Pancreas (tissue), 10 donors: ENCODE results near the gene RNF39. TPM values are rescaled to one million over a fixed set of nuclear protein-coding genes. Genes with fewer than 3 reads are reported as not detected.

Experiments used
- ATAC-seq, 4 donors: fragments of 200-7000 bp; cut with Tn5 transposase; one replicate each; pipeline versions ENCODE4 v1.8.0 to v1.9.1; 2020; ENCODE audit warnings: mild to moderate bottlenecking in 4 of 4, moderate library complexity in 4 of 4
- DNase-seq, 6 donors: peaks; one replicate each; pipeline ENCODE4 v3.0.0-alpha.2; 2020
- FAIRE-seq: peaks from 2 replicates; lab custom pipeline; 2012; peaks lifted over from hg19 to GRCh38; lab: Jason Lieb, UNC
- H3K27ac ChIP-seq, 4 donors: fragments of 200-600 bp; sonication (generic); 1 replicate in 3 of 4; 2 replicates in 1 of 4; pipeline versions ENCODE4 v1.5.0 to v1.8.0; 2020
- H3K27me3 ChIP-seq, 4 donors: fragments of 200-600 bp; one replicate each; pipeline ENCODE4 v1.8.0; 2021
- H3K36me3 ChIP-seq, 3 donors: fragments of 200-600 bp; sonication (generic) in 1 of 3; one replicate each; pipeline versions ENCODE4 v1.5.0 to v1.8.0; 2020 to 2021
- H3K4me1 ChIP-seq, 3 donors: fragments of 200-600 bp; one replicate each; pipeline ENCODE4 v1.8.0; 2021
- H3K4me3 ChIP-seq, 4 donors: fragments of 200-600 bp; sonication (generic) in 2 of 4; one replicate each; pipeline versions ENCODE4 v1.5.0 to v1.8.0; 2020 to 2021
- H3K9me3 ChIP-seq, 4 donors: fragments of 200-600 bp; one replicate each; pipeline ENCODE4 v1.8.0; 2021
- CTCF ChIP-seq, 4 donors: fragments of 200-600 bp; sonication (generic) in 3 of 4; IDR thresholded peaks; one replicate each; pipeline versions ENCODE4 v1.5.0 to v1.8.0; 2021; ENCODE audit warnings: antibody characterized with exemption in 4 of 4
- WGBS, 2 donors: extraction: QIAGEN DNeasy Blood & Tissue Kit; methylation state at CpG; one replicate each; pipeline ENCODE4 v1.1.7; 2013; 5-methylcytosine and 5-hydroxymethylcytosine counted together
- intact Hi-C, 3 donors: fragments of 100-400 bp; cut with DNase I; formaldehyde crosslinking; loops; one replicate each; pipeline versions ENCODE4 v1.11.1 to v1.14.2; 2022
- polyA plus RNA-seq, 2 donors: library from polyadenylated mRNA; stranded (reverse); fragments of 200-250 nt; gene quantifications; one replicate each; pipeline ENCODE4 v1.2.3, GENCODE V29; 2013
- total RNA-seq, 6 donors: library from RNA; stranded (reverse); fragmentation: NEBNext Ultra II Directional in 4 of 6; extraction: Animal tissue kit (Norgen Biotek cat#: 25700) in 4 of 6; gene quantifications; one replicate each; pipeline versions ENCODE4 v1.2.1 to v1.2.4, GENCODE V29; 2021 to 2023
- donor health status: healthy with polysubstance abuse.
- donor health status: DM: no; HTN: no; CAD: no; lungs with moderate emphysema.
- donor health status: DM: no; HTN: no; CAD: no.
- donor health status: control.
- donor health status: control.
- donor health status: Bipolar disorder and iron deficiency.
- donor health status: DM: yes; HTN: yes; CAD: no.
- donor health status: DM: no; HTN: no; CAD: no.
- donor health status: DM: no; HTN: no; CAD: no.
- donor health status: DM: yes; HTN: yes; CAD: no.

The RNF39 gene
- total and polyA plus RNA-seq, 8 donors = 0.18 to 1.3 (median 0.55) TPM

DNA sequence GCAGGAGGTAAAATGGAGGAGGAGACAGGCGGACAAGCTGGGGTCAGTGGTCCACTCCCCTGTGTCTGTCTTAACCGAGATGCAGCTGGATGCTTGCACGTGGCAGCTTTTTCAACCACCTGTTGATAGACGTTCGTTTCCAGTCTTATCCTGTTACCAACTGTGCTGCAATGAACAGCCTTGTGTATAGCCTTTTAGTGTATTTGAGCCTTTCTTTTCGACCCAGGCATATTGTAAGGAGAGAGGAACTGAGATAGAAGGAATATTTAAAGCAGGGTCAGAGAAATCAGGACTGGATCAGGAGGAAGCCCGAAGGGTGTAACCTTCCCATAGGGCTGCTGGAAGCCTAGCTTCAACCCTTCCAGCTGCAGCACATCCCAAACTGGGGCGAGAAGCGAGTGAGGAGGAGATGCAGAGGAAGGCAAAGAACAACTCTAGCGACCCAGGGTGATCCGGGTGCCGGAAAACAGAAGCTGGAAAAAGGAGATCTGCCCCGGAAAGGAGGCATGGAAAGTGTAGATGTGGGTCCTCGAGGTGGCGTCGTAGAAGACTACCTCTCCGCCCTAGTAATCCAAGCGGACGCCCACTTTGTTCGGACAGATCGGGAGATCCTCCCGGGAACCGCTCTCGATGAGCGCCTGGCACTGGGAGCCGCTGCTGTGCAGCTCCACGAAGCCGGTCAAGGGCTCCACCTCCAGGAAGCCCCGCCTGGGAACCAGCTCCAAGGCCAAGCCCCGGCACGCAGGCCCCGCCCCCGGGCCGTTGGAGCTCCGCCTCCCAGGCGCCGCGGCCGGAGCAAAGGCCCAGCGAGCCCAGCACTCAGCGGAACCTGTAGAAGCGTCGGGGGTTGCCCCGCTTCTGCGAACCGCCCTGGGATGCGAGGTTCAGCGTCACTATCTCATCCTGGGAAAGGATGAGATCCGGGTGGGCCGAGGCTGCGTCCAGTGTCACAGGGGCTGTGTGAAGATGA, 26.2 kb upstream of the RNF39 start:
- intact Hi-C loops = no loop called here
- Histone ChIP-seq H3K27me3 (peaks cover 0 to 6% (median 0%) of the 10 kb centered on the region in 4 donors), H3K4me3 (peak overlapping the region in 3 of 4 donors; percentile 11 to 49 (median 34)), H3K9me3 (no peaks in the 10 kb centered on the region), H3K27ac (peak overlapping the region in 3 of 4 donors; percentile 6 to 60 (median 52)), H3K4me1 (peaks cover 11 to 15% (median 11%) of the 10 kb centered on the region in 3 donors), H3K36me3 (no peaks in the 10 kb centered on the region)
- peak; percentile 90 to 95 (median 94) for ATAC-seq
- FAIRE-seq = no peak
- DNase-seq = peak; percentile 89 to 97 (median 94)
- TF ChIP-seq CTCF (IDR thresholded peaks at IDR 0.05) = no peak
- WGBS, 2 donors = 1 to 2% methylated on average over 40 to 51 of the region's 51 CpGs

GRCh38 chr6:30100585-30101443, 25.2 kb upstream of the RNF39 start:
- H3K4me1 ChIP-seq = peaks cover 11 to 15% (median 11%) of the 10 kb centered on the region in 3 donors
- no peak for TF ChIP-seq CTCF (IDR thresholded peaks at IDR 0.05)
- DNase-seq (peak; percentile 56 to 77 (median 64)), ATAC-seq (peak; percentile 62 to 64 (median 63)), FAIRE-seq (no peak)
- H3K4me3 ChIP-seq = peak overlapping the region; percentile 7 to 49 (median 24)
- WGBS, 2 donors = 2 to 3% methylated on average over 41 to 47 of the region's 47 CpGs
- no peak overlapping the region for H3K27ac ChIP-seq
- peaks cover 0 to 6% (median 0%) of the 10 kb centered on the region in 4 donors for H3K27me3 ChIP-seq
- intact Hi-C loops = no loop called here
- no peaks in the 10 kb centered on the region for H3K36me3 ChIP-seq
- H3K9me3 ChIP-seq = no peaks in the 10 kb centered on the region

DNA sequence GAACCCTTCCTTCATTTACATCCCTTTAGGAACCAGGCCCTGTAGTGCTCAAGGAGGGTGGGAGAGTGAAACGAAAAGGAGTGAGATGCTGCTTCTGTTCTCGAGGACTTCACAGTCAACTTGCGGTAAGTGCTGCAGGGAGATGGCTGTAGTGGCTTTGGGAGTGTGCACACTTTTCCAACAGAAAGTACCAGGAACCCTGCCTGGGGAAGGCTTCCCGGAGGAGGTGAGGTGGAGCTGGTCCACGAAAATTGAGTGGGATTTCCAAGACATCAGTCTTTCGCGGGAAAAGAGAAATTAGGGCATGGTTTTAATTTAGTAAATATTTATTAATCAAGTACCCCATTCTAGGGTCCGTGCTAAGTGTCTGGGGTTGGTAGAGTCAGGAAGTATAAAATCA, 24.6 kb upstream of the RNF39 start:
- DNase-seq (no peak), FAIRE-seq (no peak), ATAC-seq (no peak)
- Histone ChIP-seq H3K4me3 (peak overlapping the region in 1 of 4 donors; percentile 49), H3K9me3 (no peaks in the 10 kb centered on the region), H3K36me3 (no peaks in the 10 kb centered on the region), H3K27me3 (peaks cover 0 to 6% (median 0%) of the 10 kb centered on the region in 4 donors), H3K4me1 (peaks cover 11 to 15% (median 11%) of the 10 kb centered on the region in 3 donors), H3K27ac (no peak overlapping the region)
- 43 to 48% methylated on average over 8 of the region's 8 CpGs for WGBS, 2 donors
- no peak for TF ChIP-seq CTCF (IDR thresholded peaks at IDR 0.05)
- intact Hi-C loops = no loop called here

DNA sequence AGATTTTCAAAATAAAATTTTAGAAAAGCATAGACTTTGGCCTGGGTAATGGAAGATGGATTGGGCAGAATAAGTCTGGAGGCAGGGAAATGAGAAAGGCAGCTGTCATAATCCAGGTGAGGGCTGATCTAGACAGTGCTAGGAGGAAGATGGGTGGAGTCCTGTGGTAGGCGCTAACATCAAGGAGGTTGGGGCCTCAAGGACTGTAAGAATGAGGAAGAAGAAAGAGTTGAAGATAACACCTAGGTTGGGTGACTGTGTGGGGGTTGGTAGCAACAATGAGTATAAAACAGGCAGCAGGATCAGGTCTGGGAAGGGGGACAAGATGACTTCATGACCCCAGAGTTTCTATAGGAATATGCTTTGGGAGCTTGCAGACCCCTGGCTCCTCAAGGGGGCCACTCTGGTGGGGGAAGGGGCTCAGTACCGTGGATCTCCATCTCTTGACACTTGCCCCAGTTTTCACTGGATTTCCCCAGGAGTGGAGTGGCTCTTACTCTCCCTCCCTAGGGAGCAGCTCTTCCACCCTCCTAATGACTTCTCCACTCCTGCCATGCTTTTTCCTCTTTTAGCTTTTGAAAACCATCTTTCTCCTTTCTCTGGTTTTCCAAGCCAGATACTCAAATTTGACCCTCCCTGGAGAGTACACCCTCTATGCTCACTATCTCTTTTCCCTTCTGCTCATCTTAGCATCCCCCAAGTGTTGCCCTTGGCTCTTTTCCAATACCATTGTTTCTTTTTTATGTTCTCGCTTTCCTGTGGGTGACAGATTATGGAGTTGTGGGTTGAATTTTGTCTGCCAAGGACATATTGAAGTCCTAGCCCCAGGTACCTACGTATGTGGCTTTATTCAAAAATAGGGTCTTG, 22.6 kb upstream of the RNF39 start:
- ATAC-seq = no peak
- Histone ChIP-seq H3K36me3 (no peaks in the 10 kb centered on the region), H3K9me3 (no peaks in the 10 kb centered on the region), H3K27ac (no peak overlapping the region), H3K4me1 (peaks cover 7 to 15% (median 11%) of the 10 kb centered on the region in 3 donors), H3K4me3 (no peak overlapping the region), H3K27me3 (peaks cover 0 to 6% (median 0%) of the 10 kb centered on the region in 4 donors)
- WGBS, 2 donors = 61 to 64% methylated on average over 4 of the region's 4 CpGs
- no peak for DNase-seq
- intact Hi-C loops = no loop called here
- no peak for TF ChIP-seq CTCF (IDR thresholded peaks at IDR 0.05)
- FAIRE-seq = no peak
